Gastrocnemius medialis (tissue), 4 donors: ENCODE results near the gene KIF16B.

ENCODE experiments used
- CTCF ChIP-seq, 5 experiments: fragments of 450-650 bp in 3 of 5; fragments of 200-600 bp in 2 of 5; sonication (generic) in 2 of 5; IDR thresholded peaks in 4 of 5; conservative IDR thresholded peaks in 1 of 5; 1 replicate in 4 of 5; 2 replicates in 1 of 5; pipeline ENCODE4 v1.5.1; 2016 to 2019; ENCODE audit warnings: antibody characterized with exemption in 5 of 5, mild to moderate bottlenecking in 3 of 5, moderate library complexity in 3 of 5
- POLR2A ChIP-seq, 2 donors: fragments of 450-650 bp; IDR thresholded peaks; one replicate each; pipeline ENCODE4 v1.6.1; 2017; ENCODE audit warnings: antibody characterized with exemption in 2 of 2, mild to moderate bottlenecking in 2 of 2, moderate library complexity in 2 of 2

DNA sequence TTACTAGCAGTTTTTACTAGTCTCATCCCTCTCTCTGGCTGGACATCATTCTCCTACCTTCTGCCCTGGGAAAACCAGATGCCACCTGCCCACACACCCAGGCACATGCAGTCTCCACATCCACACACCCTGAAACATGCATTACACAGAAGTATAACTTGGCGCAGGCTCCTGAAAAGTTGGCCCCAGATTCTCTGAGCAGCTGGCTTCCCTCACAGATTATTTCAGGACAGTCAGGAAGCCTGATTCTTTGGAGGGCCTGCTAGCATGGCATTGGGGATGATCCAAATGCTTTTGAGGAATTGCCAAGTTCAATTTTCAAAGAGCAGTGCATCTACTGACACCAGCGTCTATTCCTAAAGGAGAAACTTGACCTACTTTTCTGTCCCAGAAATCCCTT is 27.8 kb upstream of the KIF16B start:
- no peak for TF ChIP-seq CTCF (IDR thresholded peaks at IDR 0.05 in 4 of 5, conservative IDR thresholded peaks at IDR 0.05 in 1 of 5)
- no peak for TF ChIP-seq POLR2A (IDR thresholded peaks at IDR 0.05)
